CD4-positive, alpha-beta T cell (primary cell): Measurements from ENCODE around the gene CFAP57. TPM values are rescaled to one million over a fixed set of nuclear protein-coding genes. Genes with fewer than 3 reads are reported as not detected.

ENCODE experiments used
- ATAC-seq: fragments of 200-7000 bp; cut with Tn5 transposase; one replicate; pipeline ENCODE4 v1.10.0; 2022; ENCODE audit warnings: mild to moderate bottlenecking; ENCODE audit not compliant: poor library complexity
- CTCF ChIA-PET: fragments of 350-600 bp; sonication (Branson Sonifier 250); formaldehyde crosslinking; loops from one replicate; lab custom pipeline; 2021; ENCODE audit warnings: antibody characterized with exemption, inconsistent platforms; lab: Charles Lee
- POLR2A ChIA-PET: fragments of 350-600 bp; sonication (Branson Sonifier 250); formaldehyde crosslinking; loops from one replicate; lab custom pipeline; 2021; ENCODE audit warnings: antibody characterized with exemption, inconsistent platforms; lab: Charles Lee
- DNase-seq, 14 experiments: peaks; one replicate each; pipeline ENCODE4 v3.0.0-alpha.2; 2013 to 2020; ENCODE audit warnings: mixed read lengths in 2 of 14
- H3K27ac ChIP-seq, 2 donors: one replicate each; pipeline versions ENCODE4 v1.5.1 to v1.7.0; 2013; ENCODE audit warnings: low read length in 2 of 2, low read depth in 1 of 2, mild to moderate bottlenecking in 1 of 2
- H3K27me3 ChIP-seq, 2 experiments: 1 replicate in 1 of 2; 2 replicates in 1 of 2; pipeline versions ENCODE4 v1.6.1 to v1.7.0; 2013; ENCODE audit warnings: low read length in 2 of 2, control low read depth in 1 of 2, mild to moderate bottlenecking in 1 of 2, moderate library complexity in 1 of 2; ENCODE audit not compliant: insufficient read depth in 2 of 2, control insufficient read depth in 1 of 2
- H3K36me3 ChIP-seq: one replicate; pipeline ENCODE4 v1.6.1; 2013; ENCODE audit warnings: low read length, control low read depth; ENCODE audit not compliant: insufficient read depth
- H3K4me1 ChIP-seq: one replicate; pipeline ENCODE4 v1.6.1; 2013; ENCODE audit warnings: low read length, control low read depth; ENCODE audit not compliant: insufficient read depth
- H3K4me3 ChIP-seq: one replicate; pipeline ENCODE4 v1.5.1; 2013; ENCODE audit warnings: mild to moderate bottlenecking, low read length, moderate library complexity
- H3K9me3 ChIP-seq, 2 experiments: 1 replicate in 1 of 2; 2 replicates in 1 of 2; pipeline versions ENCODE4 v1.6.1 to v1.7.0; 2013; ENCODE audit warnings: low read length in 2 of 2, mild to moderate bottlenecking in 2 of 2, control low read depth in 1 of 2, moderate library complexity in 1 of 2; ENCODE audit not compliant: control insufficient read depth in 1 of 2, insufficient read depth in 1 of 2
- H3K27ac Mint-ChIP-seq: one replicate; pipeline ENCODE4 v1.8.0; 2020; ENCODE audit warnings: mixed read lengths
- H3K27me3 Mint-ChIP-seq: one replicate; pipeline ENCODE4 v1.8.0; 2021; ENCODE audit warnings: mixed read lengths
- H3K36me3 Mint-ChIP-seq: one replicate; pipeline ENCODE4 v1.8.0; 2021; ENCODE audit warnings: low read depth, mixed read lengths
- H3K4me1 Mint-ChIP-seq: one replicate; pipeline ENCODE4 v1.8.0; 2021; ENCODE audit warnings: low read depth, mixed read lengths
- H3K4me3 Mint-ChIP-seq: one replicate; pipeline ENCODE4 v1.8.0; 2020; ENCODE audit warnings: mild to moderate bottlenecking, mixed read lengths
- H3K9me3 Mint-ChIP-seq: one replicate; pipeline ENCODE4 v1.8.0; 2020; ENCODE audit warnings: mixed read lengths
- intact Hi-C, 2 experiments: fragments of 100-400 bp; cut with DNase I in 1 of 2; cut with micrococcal nuclease in 1 of 2; formaldehyde crosslinking; loops; one replicate each; pipeline versions ENCODE4 v1.15.1 to v1.9.0; 2023 to 2025; cut with DNase I, micrococcal nuclease
- total RNA-seq, 174 experiments: library from RNA in 2 of 174; stranded (reverse) in 2 of 174; gene quantifications; one replicate each; pipeline ENCODE4 v1.2.3 and lab custom pipeline; 2021 to 2026
- TF ChIP-seq, protein P1 (sequence below): fragments of 200-600 bp; IDR thresholded peaks from one replicate; pipeline ENCODE4 v1.8.0; 2022; ENCODE audit warnings: antibody characterized with exemption, mild to moderate bottlenecking

Gene CFAP57
- total RNA-seq, 2 experiments from 2014 or later = not detected

DNA sequence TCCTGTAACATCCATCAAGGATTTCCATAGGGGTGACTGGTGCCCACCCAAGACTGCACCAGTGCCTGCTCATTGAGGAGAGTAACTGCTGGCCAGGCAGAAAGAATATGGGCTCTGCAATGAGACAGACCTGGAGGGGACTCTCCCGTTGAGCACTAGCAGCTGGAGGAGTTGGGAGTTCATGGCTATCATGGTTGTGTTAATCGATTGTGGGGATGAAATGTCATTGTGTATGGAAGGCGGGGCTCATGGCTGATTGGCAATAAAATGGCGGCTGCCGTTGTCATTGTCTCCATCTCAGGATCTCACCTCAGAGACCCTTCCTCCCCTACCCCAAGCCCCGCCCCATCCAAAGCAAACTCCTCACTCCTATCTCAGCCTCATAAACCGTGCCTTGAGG is 101.6 kb downstream of the CFAP57 start:
- TF ChIP-seq, protein P1, sequence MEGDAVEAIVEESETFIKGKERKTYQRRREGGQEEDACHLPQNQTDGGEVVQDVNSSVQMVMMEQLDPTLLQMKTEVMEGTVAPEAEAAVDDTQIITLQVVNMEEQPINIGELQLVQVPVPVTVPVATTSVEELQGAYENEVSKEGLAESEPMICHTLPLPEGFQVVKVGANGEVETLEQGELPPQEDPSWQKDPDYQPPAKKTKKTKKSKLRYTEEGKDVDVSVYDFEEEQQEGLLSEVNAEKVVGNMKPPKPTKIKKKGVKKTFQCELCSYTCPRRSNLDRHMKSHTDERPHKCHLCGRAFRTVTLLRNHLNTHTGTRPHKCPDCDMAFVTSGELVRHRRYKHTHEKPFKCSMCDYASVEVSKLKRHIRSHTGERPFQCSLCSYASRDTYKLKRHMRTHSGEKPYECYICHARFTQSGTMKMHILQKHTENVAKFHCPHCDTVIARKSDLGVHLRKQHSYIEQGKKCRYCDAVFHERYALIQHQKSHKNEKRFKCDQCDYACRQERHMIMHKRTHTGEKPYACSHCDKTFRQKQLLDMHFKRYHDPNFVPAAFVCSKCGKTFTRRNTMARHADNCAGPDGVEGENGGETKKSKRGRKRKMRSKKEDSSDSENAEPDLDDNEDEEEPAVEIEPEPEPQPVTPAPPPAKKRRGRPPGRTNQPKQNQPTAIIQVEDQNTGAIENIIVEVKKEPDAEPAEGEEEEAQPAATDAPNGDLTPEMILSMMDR = no peak
- Mint-ChIP-seq H3K27ac (no peak overlapping the region), H3K36me3 (no peaks in the 10 kb centered on the region), H3K4me1 (peaks cover 38% of the 10 kb centered on the region), H3K9me3 (peaks cover 2% of the 10 kb centered on the region), H3K27me3 (peaks cover 22% of the 10 kb centered on the region), H3K4me3 (no peak overlapping the region)
- Histone ChIP-seq H3K4me1 (peaks cover 24% of the 10 kb centered on the region), H3K36me3 (no peaks in the 10 kb centered on the region), H3K4me3 (no peak overlapping the region), H3K27ac (no peak overlapping the region), H3K27me3 (peaks cover 0 to 8% of the 10 kb centered on the region in 2 experiments), H3K9me3 (peaks cover 0 to 7% of the 10 kb centered on the region in 2 experiments)
- DNase-seq = no peak
- ChIA-PET POLR2A (interaction anchor here (1.5 kb wide), 1 partner anchor 116 kb away, joined by 5 read pairs; the partner anchor contains the start of genes MED8 and SZT2), CTCF (no interaction called here)
- intact Hi-C loops = no loop called here
- ATAC-seq = no peak

DNA sequence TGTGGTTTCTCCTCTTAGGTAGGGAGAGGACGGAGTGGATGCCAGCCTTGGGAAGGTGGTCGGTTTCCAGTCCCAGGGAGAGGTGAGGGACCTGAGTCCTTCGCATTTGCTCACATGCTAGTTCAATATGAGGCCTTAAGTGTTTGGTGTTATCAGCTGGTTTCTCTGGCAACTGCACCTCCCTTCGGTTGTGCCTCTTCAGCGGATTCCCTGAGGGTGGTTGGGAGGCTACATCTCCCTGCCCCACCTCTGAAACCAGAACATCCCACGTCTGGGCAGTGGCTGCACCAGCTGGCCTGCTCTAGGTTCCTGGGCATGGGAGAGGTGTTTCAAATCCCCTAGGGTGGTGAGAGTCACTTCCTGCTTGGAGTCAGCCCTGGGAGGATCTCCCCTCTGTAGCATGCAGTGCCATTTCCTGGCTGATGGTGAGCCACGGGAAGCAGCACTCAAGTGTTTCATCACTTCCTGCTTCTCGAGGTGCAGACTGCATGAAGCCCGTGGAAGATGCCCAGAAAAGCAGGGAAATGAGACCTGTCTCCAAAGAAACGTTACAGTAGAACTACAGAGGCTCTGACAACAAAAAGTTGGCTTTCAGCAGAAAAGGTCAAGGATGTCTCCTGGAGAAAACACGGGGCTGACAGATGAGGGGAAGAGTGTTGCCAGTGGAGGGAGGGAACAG is 102.1 kb downstream of the CFAP57 start:
- no peaks in the 10 kb centered on the region for H3K36me3 ChIP-seq
- peak in 12 of 14 experiments; percentile 7 to 60 (median 34) for DNase-seq
- H3K4me3 ChIP-seq = peak overlapping the region; percentile 14
- POLR2A ChIA-PET = interaction anchor here (1.5 kb wide), 1 partner anchor 116 kb away, joined by 5 read pairs; the partner anchor contains the start of genes MED8 and SZT2
- H3K9me3 ChIP-seq = peaks cover 0 to 7% of the 10 kb centered on the region in 2 experiments
- intact Hi-C loops = no loop called here
- CTCF ChIA-PET = no interaction called here
- no peaks in the 10 kb centered on the region for H3K36me3 Mint-ChIP-seq
- H3K4me1 Mint-ChIP-seq = peaks cover 37% of the 10 kb centered on the region
- H3K27ac ChIP-seq = peak overlapping the region in 1 of 2 donors; percentile 30
- H3K27me3 Mint-ChIP-seq = peaks cover 20% of the 10 kb centered on the region
- H3K9me3 Mint-ChIP-seq = peaks cover 2% of the 10 kb centered on the region
- H3K27me3 ChIP-seq = peaks cover 0 to 8% of the 10 kb centered on the region in 2 experiments
- peaks cover 24% of the 10 kb centered on the region for H3K4me1 ChIP-seq
- H3K4me3 Mint-ChIP-seq = peak overlapping the region; percentile 39
- TF ChIP-seq, protein P1 = no peak
- ATAC-seq = peak; percentile 93
- H3K27ac Mint-ChIP-seq = peak overlapping the region; percentile 65

DNA sequence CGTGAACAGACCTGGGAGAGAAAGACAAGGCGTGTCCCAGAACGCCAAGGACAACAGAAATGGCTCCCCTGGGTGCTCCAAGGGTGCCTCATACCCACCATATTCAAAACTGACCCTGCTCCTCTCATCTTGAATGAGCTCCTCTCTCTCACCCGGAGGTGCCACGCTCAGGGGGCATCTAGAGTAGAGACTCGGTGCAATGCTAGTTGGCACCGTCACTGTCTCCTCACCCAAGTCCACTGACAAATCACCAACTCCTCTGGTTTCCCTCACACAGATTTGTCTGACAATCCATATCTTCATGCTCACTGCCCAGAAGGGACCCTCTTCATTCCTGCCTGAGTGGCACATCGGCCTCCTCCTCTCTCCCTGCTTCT is 102.7 kb downstream of the CFAP57 start:
- ChIA-PET CTCF (no interaction called here), POLR2A (interaction anchor here (1.5 kb wide), 1 partner anchor 115 kb away, joined by 5 read pairs; the partner anchor contains the start of genes MED8 and SZT2)
- Histone ChIP-seq H3K4me3 (peak overlapping the region; percentile 14), H3K9me3 (peaks cover 0 to 7% of the 10 kb centered on the region in 2 experiments), H3K27me3 (peaks cover 0 to 8% of the 10 kb centered on the region in 2 experiments), H3K27ac (no peak overlapping the region), H3K36me3 (no peaks in the 10 kb centered on the region), H3K4me1 (peaks cover 24% of the 10 kb centered on the region)
- H3K4me1 Mint-ChIP-seq = peaks cover 34% of the 10 kb centered on the region
- H3K4me3 Mint-ChIP-seq = no peak overlapping the region
- peaks cover 17% of the 10 kb centered on the region for H3K27me3 Mint-ChIP-seq
- H3K36me3 Mint-ChIP-seq = no peaks in the 10 kb centered on the region
- H3K9me3 Mint-ChIP-seq = peaks cover 2% of the 10 kb centered on the region
- DNase-seq (no peak), ATAC-seq (no peak)
- H3K27ac Mint-ChIP-seq = peak overlapping the region; percentile 65
- intact Hi-C loops = no loop called here
- TF ChIP-seq, protein P1 = no peak
